Peyer's patch (tissue), 4 donors: ENCODE data around the gene ZNF234. TPM values are rescaled to one million over a fixed set of nuclear protein-coding genes. Genes with fewer than 3 reads are reported as not detected.

Experiments used
- DNase-seq, 3 donors: peaks; one replicate each; pipeline ENCODE4 v3.0.0-alpha.2; 2017 to 2019
- H3K27ac ChIP-seq, 4 donors: fragments of 200-600 bp; sonication (generic); one replicate each; pipeline ENCODE4 v1.5.1; 2016 to 2019
- H3K27me3 ChIP-seq, 2 donors: fragments of 200-600 bp; sonication (generic); one replicate each; pipeline ENCODE4 v1.5.1; 2019
- H3K36me3 ChIP-seq, 3 donors: fragments of 200-600 bp; sonication (generic); one replicate each; pipeline ENCODE4 v1.5.1; 2016 to 2019
- H3K4me1 ChIP-seq, 4 donors: fragments of 200-600 bp; sonication (generic); one replicate each; pipeline ENCODE4 v1.5.1; 2016 to 2019
- H3K4me3 ChIP-seq, 4 donors: fragments of 200-600 bp; sonication (generic); 1 replicate in 3 of 4; 2 replicates in 1 of 4; pipeline ENCODE4 v1.5.1; 2016 to 2019; ENCODE audit warnings: mild to moderate bottlenecking in 1 of 4
- H3K9me3 ChIP-seq, 4 donors: fragments of 200-600 bp; sonication (generic); one replicate each; pipeline ENCODE4 v1.5.1; 2016 to 2019; ENCODE audit warnings: mild to moderate bottlenecking in 1 of 4
- CTCF ChIP-seq, 6 experiments: fragments of 450-650 bp in 4 of 6; fragments of 200-600 bp in 2 of 6; sonication (generic) in 1 of 6; IDR thresholded peaks; one replicate each; pipeline ENCODE4 v1.5.1; 2017 to 2019; ENCODE audit warnings: antibody characterized with exemption in 6 of 6, mild to moderate bottlenecking in 3 of 6, moderate library complexity in 1 of 6
- POLR2A ChIP-seq, 2 donors: fragments of 450-650 bp; IDR thresholded peaks; one replicate each; pipeline ENCODE4 v1.5.1; 2017; ENCODE audit warnings: antibody characterized with exemption in 2 of 2, mild to moderate bottlenecking in 2 of 2, moderate library complexity in 2 of 2
- total RNA-seq, 4 donors: library from RNA; depleted of rRNA; stranded (reverse); fragments of >200 nt; gene quantifications; one replicate each; pipeline ENCODE4 v1.1.0, GENCODE V29; 2016

The ZNF234 gene
- total RNA-seq, result 10 to 100 TPM in 2 of 4 donors, 1 to 10 TPM in 2; 4.2 to 14.9 (median 10.3) TPM

- no peaks in the 10 kb centered on the region for H3K27me3 ChIP-seq
- peak within 1 kb of the TSS; percentile 66 to 93 (median 71) for H3K4me3 ChIP-seq
- TF ChIP-seq POLR2A (IDR thresholded peaks at IDR 0.05) (peak in 1 of 2 donors; percentile 27), CTCF (IDR thresholded peaks at IDR 0.05) (no peak)
- H3K9me3 ChIP-seq, result no peaks in the 10 kb centered on the region
- H3K36me3 ChIP-seq, result peaks cover 0 to 24% (median 0%) of the 10 kb centered on the region in 3 donors
- DNase-seq, result peak; percentile 79 to 90 (median 81)
- H3K4me1 ChIP-seq, result peaks cover 0 to 5% (median 0%) of the 10 kb centered on the region in 4 donors
- H3K27ac ChIP-seq, result peak within 1 kb of the TSS; percentile 58 to 78 (median 66)
Observed at GRCh38 chr19:44141191-44142058, at the start of gene ZNF234. Gene ZNF234 (plus strand): TSS chr19:44141554. CDS start chr19:44144633, 3,079 bp downstream.

GRCh38 chr19:44092108-44092507, 49.2 kb upstream of the ZNF234 start:
- TF ChIP-seq CTCF (IDR thresholded peaks at IDR 0.05) (no peak), POLR2A (IDR thresholded peaks at IDR 0.05) (no peak)
- DNase-seq, result no peak
- Histone ChIP-seq H3K4me3 (no peak overlapping the region), H3K27me3 (no peaks in the 10 kb centered on the region), H3K27ac (no peak overlapping the region), H3K36me3 (peaks cover 0 to 8% (median 0%) of the 10 kb centered on the region in 3 donors), H3K9me3 (no peaks in the 10 kb centered on the region), H3K4me1 (peaks cover 0 to 13% (median 0%) of the 10 kb centered on the region in 4 donors)

- no peaks in the 10 kb centered on the region for H3K27me3 ChIP-seq
- peak within 1 kb of the TSS; percentile 64 to 76 (median 69) for H3K27ac ChIP-seq
- TF ChIP-seq CTCF (IDR thresholded peaks at IDR 0.05) (no peak), POLR2A (IDR thresholded peaks at IDR 0.05) (peak in 1 of 2 donors; percentile 32)
- H3K4me1 ChIP-seq, result peaks cover 0 to 13% (median 0%) of the 10 kb centered on the region in 4 donors
- peaks cover 0 to 28% (median 0%) of the 10 kb centered on the region in 3 donors for H3K36me3 ChIP-seq
- peak within 1 kb of the TSS; percentile 61 to 82 (median 75) for H3K4me3 ChIP-seq
- peak; percentile 88 to 96 (median 90) for DNase-seq
- no peaks in the 10 kb centered on the region for H3K9me3 ChIP-seq
Observed at GRCh38 chr19:44093931-44094765, 47.2 kb upstream of the ZNF234 start, which contains the start of gene ZNF224. Gene ZNF224 (plus strand): TSS chr19:44094361. CDS start chr19:44097874, 3,513 bp downstream.

- Histone ChIP-seq H3K9me3 (peaks cover 0 to 49% (median 12%) of the 10 kb centered on the region in 4 donors), H3K27ac (no peak overlapping the region), H3K36me3 (peaks cover 0 to 53% (median 0%) of the 10 kb centered on the region in 3 donors), H3K27me3 (no peaks in the 10 kb centered on the region), H3K4me1 (peaks cover 0 to 9% (median 0%) of the 10 kb centered on the region in 4 donors), H3K4me3 (no peak overlapping the region)
- TF ChIP-seq CTCF (IDR thresholded peaks at IDR 0.05) (no peak), POLR2A (IDR thresholded peaks at IDR 0.05) (no peak)
- DNase-seq, result no peak
Observed at GRCh38 chr19:44107751-44108150, 33.6 kb upstream of the ZNF234 start.

- H3K4me1 ChIP-seq, result peaks cover 0 to 16% (median 0%) of the 10 kb centered on the region in 4 donors
- TF ChIP-seq CTCF (IDR thresholded peaks at IDR 0.05) (no peak), POLR2A (IDR thresholded peaks at IDR 0.05) (no peak)
- H3K4me3 ChIP-seq, result no peak overlapping the region
- H3K9me3 ChIP-seq, result peaks cover 0 to 40% (median 12%) of the 10 kb centered on the region in 4 donors
- H3K36me3 ChIP-seq, result peaks cover 0 to 36% (median 0%) of the 10 kb centered on the region in 3 donors
- no peak for DNase-seq
- H3K27ac ChIP-seq, result no peak overlapping the region
- no peaks in the 10 kb centered on the region for H3K27me3 ChIP-seq
Observed at GRCh38 chr19:44109458-44109857, 31.9 kb upstream of the ZNF234 start.
